Measurements from ENCODE around the gene RCAN1.

Gene RCAN1

DNA sequence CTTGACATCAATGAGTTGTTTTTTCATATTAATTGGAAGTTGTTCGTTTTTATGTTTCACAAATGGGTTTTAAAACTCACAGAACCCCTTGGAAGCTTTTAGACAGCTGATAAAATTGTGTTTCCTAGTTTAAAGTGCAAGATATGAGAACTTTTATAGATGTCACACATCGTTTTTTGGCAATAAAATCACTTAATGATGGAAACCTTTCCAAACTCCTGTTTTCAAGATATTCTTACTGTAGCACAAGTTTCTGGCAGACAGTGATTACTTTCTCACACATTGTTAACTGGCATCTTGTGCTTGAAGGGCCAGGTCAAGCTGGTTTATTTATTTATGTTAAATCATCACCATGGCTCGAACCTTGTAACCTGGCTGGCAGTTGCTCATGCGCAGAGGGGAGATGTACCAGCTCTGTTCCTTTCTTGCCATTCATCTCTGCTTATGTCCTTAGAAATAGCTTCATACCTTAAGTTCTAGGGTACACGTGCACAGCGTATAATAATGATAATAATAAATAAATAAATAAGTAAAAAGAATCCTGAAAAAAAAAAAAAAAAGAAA is 10.2 kb upstream of the RCAN1 start:
- Histone ChIP-seq H3K4me1 (ENCODE audit: control insufficient read depth in 2 of 2, insufficient read depth in 2 of 2, low read length in 2 of 2) (no peaks in the 10 kb centered on the region), H3K36me3 (ENCODE audit: control insufficient read depth in 2 of 2, insufficient read depth in 2 of 2, low read length in 2 of 2) (no peaks in the 10 kb centered on the region), H3K9me3 (ENCODE audit: control insufficient read depth in 2 of 2, low read length in 2 of 2) (peaks cover 0 to 2% of the 10 kb centered on the region in 2 donors), H3K9ac (ENCODE audit: low read depth in 1 of 2, low read length in 2 of 2) (no peak overlapping the region), H3K27ac (ENCODE audit: low read depth in 2 of 2, low read length in 2 of 2) (no peak overlapping the region), H3K27me3 (ENCODE audit: control insufficient read depth in 2 of 2, insufficient read depth in 2 of 2, low read length in 2 of 2) (no peaks in the 10 kb centered on the region), H3K4me3 (ENCODE audit: low read length in 2 of 2) (no peak overlapping the region)

GRCh38 chr21:34623516-34623915 is 8.6 kb upstream of the RCAN1 start:
- Histone ChIP-seq H3K27me3 (ENCODE audit: control insufficient read depth in 2 of 2, insufficient read depth in 2 of 2, low read length in 2 of 2) (no peaks in the 10 kb centered on the region), H3K36me3 (ENCODE audit: control insufficient read depth in 2 of 2, insufficient read depth in 2 of 2, low read length in 2 of 2) (no peaks in the 10 kb centered on the region), H3K4me3 (ENCODE audit: low read length in 2 of 2) (no peak overlapping the region), H3K9me3 (ENCODE audit: control insufficient read depth in 2 of 2, low read length in 2 of 2) (no peaks in the 10 kb centered on the region), H3K9ac (ENCODE audit: low read depth in 1 of 2, low read length in 2 of 2) (no peak overlapping the region), H3K4me1 (ENCODE audit: control insufficient read depth in 2 of 2, insufficient read depth in 2 of 2, low read length in 2 of 2) (no peaks in the 10 kb centered on the region), H3K27ac (ENCODE audit: low read depth in 2 of 2, low read length in 2 of 2) (peak overlapping the region in 1 of 2 donors; percentile 44)

DNA sequence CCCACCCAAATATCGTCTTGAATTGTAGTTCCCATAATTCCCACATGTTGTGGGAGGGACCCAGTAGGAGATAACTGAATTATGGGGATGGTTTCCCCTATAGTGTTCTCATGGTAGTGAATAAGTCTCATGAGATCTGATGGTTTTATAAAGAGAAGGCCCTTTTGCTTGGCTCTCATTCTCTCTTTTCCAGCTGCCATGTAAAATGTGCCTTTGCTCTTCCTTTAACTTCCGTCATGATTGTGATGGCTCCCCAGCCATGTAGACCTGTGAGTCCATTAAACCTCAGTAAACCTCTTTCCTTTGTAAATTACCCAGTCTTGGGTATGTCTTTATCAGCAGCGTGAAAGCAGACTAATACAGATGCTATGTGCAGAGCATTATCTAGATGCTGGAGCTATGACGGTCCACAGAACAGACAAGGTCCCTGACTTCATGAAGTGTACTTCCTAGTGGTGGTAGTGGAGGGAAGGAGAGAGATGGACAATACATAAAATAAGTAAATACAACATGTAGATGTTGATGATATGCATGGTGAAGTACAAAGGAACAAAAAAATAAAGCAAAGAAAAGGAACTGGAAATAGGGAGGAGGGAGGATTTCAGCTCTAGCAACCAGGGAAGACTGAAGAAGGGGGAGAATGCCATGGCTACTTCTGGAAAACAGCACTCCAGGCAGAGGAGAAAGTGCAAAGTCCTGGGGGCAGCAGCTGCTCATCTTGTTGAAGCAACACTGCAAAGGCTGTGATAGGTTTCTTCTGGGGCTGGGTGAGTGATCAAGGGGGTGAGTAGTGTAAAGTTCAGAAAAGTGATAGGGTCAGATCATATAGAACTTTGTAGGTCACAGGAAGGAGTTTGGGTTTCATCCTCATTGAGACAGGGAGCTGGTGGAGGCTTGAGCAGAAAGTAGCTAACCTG is 6.8 kb upstream of the RCAN1 start:
- no peak overlapping the region for H3K4me3 ChIP-seq (ENCODE audit: low read length in 2 of 2)
- H3K36me3 ChIP-seq (ENCODE audit: control insufficient read depth in 2 of 2, insufficient read depth in 2 of 2, low read length in 2 of 2), result no peaks in the 10 kb centered on the region
- no peaks in the 10 kb centered on the region for H3K27me3 ChIP-seq (ENCODE audit: control insufficient read depth in 2 of 2, insufficient read depth in 2 of 2, low read length in 2 of 2)
- H3K9me3 ChIP-seq (ENCODE audit: control insufficient read depth in 2 of 2, low read length in 2 of 2), result no peaks in the 10 kb centered on the region
- no peak overlapping the region for H3K9ac ChIP-seq (ENCODE audit: low read depth in 1 of 2, low read length in 2 of 2)
- H3K4me1 ChIP-seq (ENCODE audit: control insufficient read depth in 2 of 2, insufficient read depth in 2 of 2, low read length in 2 of 2), result no peaks in the 10 kb centered on the region
- no peak overlapping the region for H3K27ac ChIP-seq (ENCODE audit: low read depth in 2 of 2, low read length in 2 of 2)

GRCh38 chr21:34619841-34620665 is 5.1 kb upstream of the RCAN1 start:
- H3K4me1 ChIP-seq (ENCODE audit: control insufficient read depth in 2 of 2, insufficient read depth in 2 of 2, low read length in 2 of 2), result no peaks in the 10 kb centered on the region
- no peak overlapping the region for H3K27ac ChIP-seq (ENCODE audit: low read depth in 2 of 2, low read length in 2 of 2)
- no peak overlapping the region for H3K9ac ChIP-seq (ENCODE audit: low read depth in 1 of 2, low read length in 2 of 2)

GRCh38 chr21:34618941-34619340 is 4.0 kb upstream of the RCAN1 start:
- H3K4me1 ChIP-seq (ENCODE audit: control insufficient read depth in 2 of 2, insufficient read depth in 2 of 2, low read length in 2 of 2), result peaks cover 0 to 3% of the 10 kb centered on the region in 2 donors
- H3K27me3 ChIP-seq (ENCODE audit: control insufficient read depth in 2 of 2, insufficient read depth in 2 of 2, low read length in 2 of 2), result no peaks in the 10 kb centered on the region
- H3K9me3 ChIP-seq (ENCODE audit: control insufficient read depth in 2 of 2, low read length in 2 of 2), result no peaks in the 10 kb centered on the region
- no peak overlapping the region for H3K9ac ChIP-seq (ENCODE audit: low read depth in 1 of 2, low read length in 2 of 2)
- no peaks in the 10 kb centered on the region for H3K36me3 ChIP-seq (ENCODE audit: control insufficient read depth in 2 of 2, insufficient read depth in 2 of 2, low read length in 2 of 2)
- no peak overlapping the region for H3K27ac ChIP-seq (ENCODE audit: low read depth in 2 of 2, low read length in 2 of 2)
- H3K4me3 ChIP-seq (ENCODE audit: low read length in 2 of 2), result no peak overlapping the region

More at GRCh38 chr21:34619841-34620665, 5.1 kb upstream of the RCAN1 start:
- Histone ChIP-seq H3K9me3 (ENCODE audit: control insufficient read depth in 2 of 2, low read length in 2 of 2) (no peaks in the 10 kb centered on the region), H3K36me3 (ENCODE audit: control insufficient read depth in 2 of 2, insufficient read depth in 2 of 2, low read length in 2 of 2) (no peaks in the 10 kb centered on the region), H3K4me3 (ENCODE audit: low read length in 2 of 2) (no peak overlapping the region), H3K27me3 (ENCODE audit: control insufficient read depth in 2 of 2, insufficient read depth in 2 of 2, low read length in 2 of 2) (no peaks in the 10 kb centered on the region)

DNA sequence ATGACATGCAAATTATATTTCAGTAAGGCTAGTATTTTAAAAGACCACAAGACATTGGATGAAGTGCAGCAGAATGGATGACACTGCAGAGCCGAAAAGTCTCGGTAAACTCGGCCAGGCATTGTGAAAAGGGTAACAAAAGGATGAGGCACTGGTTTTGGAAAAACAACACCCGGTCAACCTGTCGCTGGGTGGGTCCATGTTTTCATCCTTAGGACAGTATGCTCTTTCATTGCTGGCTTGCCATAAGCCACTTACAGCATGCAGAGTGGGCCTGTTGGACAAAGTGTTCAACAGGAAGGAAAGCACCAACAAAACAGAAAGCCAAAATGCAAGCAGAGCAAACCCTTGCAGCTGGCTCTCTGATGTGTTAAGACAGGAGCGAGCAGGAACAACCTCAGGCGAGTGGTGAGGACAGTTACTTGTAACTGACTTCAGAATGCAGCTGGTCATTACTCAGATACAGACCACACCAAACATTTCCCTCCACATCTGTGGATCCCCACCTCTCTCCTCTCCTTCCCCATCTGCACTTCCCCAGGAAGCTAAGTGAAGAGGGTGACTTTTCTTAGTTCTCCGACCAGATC is 2.9 kb upstream of the RCAN1 start:
- Histone ChIP-seq H3K4me3 (ENCODE audit: low read length in 2 of 2) (no peak overlapping the region), H3K27me3 (ENCODE audit: control insufficient read depth in 2 of 2, insufficient read depth in 2 of 2, low read length in 2 of 2) (no peaks in the 10 kb centered on the region), H3K9ac (ENCODE audit: low read depth in 1 of 2, low read length in 2 of 2) (no peak overlapping the region), H3K36me3 (ENCODE audit: control insufficient read depth in 2 of 2, insufficient read depth in 2 of 2, low read length in 2 of 2) (no peaks in the 10 kb centered on the region), H3K9me3 (ENCODE audit: control insufficient read depth in 2 of 2, low read length in 2 of 2) (no peaks in the 10 kb centered on the region), H3K27ac (ENCODE audit: low read depth in 2 of 2, low read length in 2 of 2) (no peak overlapping the region), H3K4me1 (ENCODE audit: control insufficient read depth in 2 of 2, insufficient read depth in 2 of 2, low read length in 2 of 2) (peaks cover 3 to 8% of the 10 kb centered on the region in 2 donors)

DNA sequence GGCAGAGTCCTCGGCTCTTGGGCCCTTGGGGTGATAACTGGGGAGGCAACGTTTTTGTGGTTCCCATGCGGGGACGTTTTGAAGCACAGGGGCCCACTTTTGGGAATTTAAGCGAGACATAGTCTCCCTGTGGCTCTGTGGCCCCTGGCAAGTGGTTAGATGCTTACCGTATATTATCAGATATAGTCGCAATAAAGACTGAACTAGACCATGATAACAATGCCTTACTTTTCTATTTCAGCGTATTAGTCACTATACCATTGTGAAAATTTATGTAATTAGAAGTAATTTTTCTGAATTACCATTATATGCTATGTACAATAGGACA is 538 bp upstream of the RCAN1 start:
- Histone ChIP-seq H3K36me3 (ENCODE audit: control insufficient read depth in 2 of 2, insufficient read depth in 2 of 2, low read length in 2 of 2) (no peaks in the 10 kb centered on the region), H3K9me3 (ENCODE audit: control insufficient read depth in 2 of 2, low read length in 2 of 2) (no peaks in the 10 kb centered on the region), H3K4me1 (ENCODE audit: control insufficient read depth in 2 of 2, insufficient read depth in 2 of 2, low read length in 2 of 2) (peaks cover 3 to 8% of the 10 kb centered on the region in 2 donors), H3K4me3 (ENCODE audit: low read length in 2 of 2) (peak overlapping the region; percentile 77 to 86), H3K27me3 (ENCODE audit: control insufficient read depth in 2 of 2, insufficient read depth in 2 of 2, low read length in 2 of 2) (no peaks in the 10 kb centered on the region), H3K9ac (ENCODE audit: low read depth in 1 of 2, low read length in 2 of 2) (peak overlapping the region; percentile 64 to 75), H3K27ac (ENCODE audit: low read depth in 2 of 2, low read length in 2 of 2) (peak overlapping the region; percentile 74)

GRCh38 chr21:34613679-34614627 is 960 bp downstream of the RCAN1 start:
- Histone ChIP-seq H3K9ac (ENCODE audit: low read depth in 1 of 2, low read length in 2 of 2) (peak overlapping the region; percentile 57 to 75), H3K36me3 (ENCODE audit: control insufficient read depth in 2 of 2, insufficient read depth in 2 of 2, low read length in 2 of 2) (no peaks in the 10 kb centered on the region), H3K27me3 (ENCODE audit: control insufficient read depth in 2 of 2, insufficient read depth in 2 of 2, low read length in 2 of 2) (no peaks in the 10 kb centered on the region), H3K9me3 (ENCODE audit: control insufficient read depth in 2 of 2, low read length in 2 of 2) (no peaks in the 10 kb centered on the region), H3K4me3 (ENCODE audit: low read length in 2 of 2) (peak overlapping the region; percentile 77 to 86), H3K4me1 (ENCODE audit: control insufficient read depth in 2 of 2, insufficient read depth in 2 of 2, low read length in 2 of 2) (peaks cover 3 to 8% of the 10 kb centered on the region in 2 donors), H3K27ac (ENCODE audit: low read depth in 2 of 2, low read length in 2 of 2) (peak overlapping the region in 1 of 2 donors; percentile 82)

DNA sequence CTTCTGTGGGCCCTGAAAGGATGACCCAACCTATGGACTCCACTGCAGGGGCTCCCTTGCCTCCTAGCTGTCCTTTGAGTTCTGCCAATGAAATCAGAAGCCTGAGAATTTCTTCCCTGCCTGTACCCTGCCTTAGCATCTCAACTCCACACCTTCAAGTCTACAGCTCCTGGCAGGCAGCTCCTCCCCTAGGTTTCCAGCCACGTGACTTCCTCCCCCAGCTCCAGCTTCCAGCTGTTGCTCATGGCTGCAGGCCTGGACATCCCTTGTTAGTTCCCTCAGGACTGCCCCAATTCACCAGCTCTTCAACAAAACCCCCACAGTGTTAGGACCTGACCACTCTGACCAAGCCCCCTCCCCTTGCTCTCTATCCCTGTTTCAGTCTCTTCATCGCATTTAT is 2.4 kb downstream of the RCAN1 start:
- Histone ChIP-seq H3K36me3 (ENCODE audit: control insufficient read depth in 2 of 2, insufficient read depth in 2 of 2, low read length in 2 of 2) (no peaks in the 10 kb centered on the region), H3K9ac (ENCODE audit: low read depth in 1 of 2, low read length in 2 of 2) (no peak overlapping the region), H3K4me1 (ENCODE audit: control insufficient read depth in 2 of 2, insufficient read depth in 2 of 2, low read length in 2 of 2) (peaks cover 3 to 8% of the 10 kb centered on the region in 2 donors), H3K27me3 (ENCODE audit: control insufficient read depth in 2 of 2, insufficient read depth in 2 of 2, low read length in 2 of 2) (no peaks in the 10 kb centered on the region), H3K27ac (ENCODE audit: low read depth in 2 of 2, low read length in 2 of 2) (no peak overlapping the region), H3K4me3 (ENCODE audit: low read length in 2 of 2) (no peak overlapping the region), H3K9me3 (ENCODE audit: control insufficient read depth in 2 of 2, low read length in 2 of 2) (no peaks in the 10 kb centered on the region)
